ENCODE measurements around the gene RGL2. TPM values are rescaled to one million over a fixed set of nuclear protein-coding genes. Genes with fewer than 3 reads are reported as not detected.

Gene RGL2
- total and polyA plus RNA-seq, 2 of the 13 experiments (the other 11 are each of a cell fraction or from before 2014, with no cell fraction given): 22.9 to 47.4 TPM

DNA sequence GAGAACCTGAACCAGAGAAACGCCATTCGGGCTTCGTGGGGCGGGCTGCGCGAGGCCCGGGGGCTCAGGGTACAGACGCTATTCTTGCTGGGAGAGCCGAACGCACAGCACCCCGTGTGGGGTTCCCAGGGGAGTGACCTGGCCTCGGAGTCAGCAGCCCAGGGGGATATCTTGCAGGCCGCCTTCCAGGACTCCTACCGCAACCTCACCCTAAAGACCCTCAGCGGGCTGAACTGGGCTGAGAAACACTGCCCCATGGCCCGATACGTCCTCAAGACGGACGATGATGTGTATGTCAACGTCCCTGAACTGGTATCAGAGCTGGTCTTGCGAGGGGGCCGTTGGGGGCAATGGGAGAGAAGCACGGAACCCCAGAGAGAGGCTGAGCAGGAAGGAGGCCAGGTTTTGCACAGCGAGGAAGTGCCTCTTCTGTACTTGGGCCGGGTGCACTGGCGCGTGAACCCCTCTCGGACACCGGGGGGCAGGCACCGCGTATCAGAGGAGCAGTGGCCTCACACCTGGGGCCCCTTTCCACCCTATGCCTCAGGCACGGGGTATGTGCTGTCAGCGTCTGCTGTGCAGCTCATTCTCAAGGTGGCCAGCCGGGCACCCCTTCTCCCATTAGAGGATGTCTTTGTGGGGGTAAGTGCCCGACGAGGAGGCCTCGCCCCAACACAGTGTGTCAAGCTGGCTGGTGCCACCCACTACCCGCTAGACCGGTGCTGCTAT, 20.9 kb downstream of the RGL2 start (continued):
- TF ChIP-seq IRX3 (CRISPR knock-in tag; IDR thresholded peaks at IDR 0.05; ENCODE audit: borderline replicate concordance, low read depth) (0 out of 2 replicates have a peak, but pooled peaks have one; percentile 32), STAG1 (CRISPR knock-in tag; IDR thresholded peaks at IDR 0.05) (peak; percentile 26), CBX2 (IDR thresholded peaks at IDR 0.05; ENCODE audit: low read depth, low read length) (no peak), CBX2 (CRISPR knock-in tag; IDR thresholded peaks at IDR 0.05; ENCODE audit: low read depth) (no peak), ZNF543 (CRISPR knock-in tag; IDR thresholded peaks at IDR 0.05) (no peak), CC2D1A (CRISPR knock-in tag; IDR thresholded peaks at IDR 0.05) (no peak), FOXA1 (IDR thresholded peaks at IDR 0.05) (no peak), FOXA1 (CRISPR knock-in tag; IDR thresholded peaks at IDR 0.05) (no peak), KLF9 (CRISPR knock-in tag; IDR thresholded peaks at IDR 0.05; ENCODE audit: low read depth) (no peak), ARNT (IDR thresholded peaks at IDR 0.05) (no peak), NR2F6 (IDR thresholded peaks at IDR 0.05) (no peak), NR2F6 (CRISPR knock-in tag; IDR thresholded peaks at IDR 0.05) (no peak), PRPF4 (IDR thresholded peaks at IDR 0.05; ENCODE audit: low read depth, low read length, poor library complexity, severe bottlenecking) (no peak)
- TF ChIP-seq, protein P1, sequence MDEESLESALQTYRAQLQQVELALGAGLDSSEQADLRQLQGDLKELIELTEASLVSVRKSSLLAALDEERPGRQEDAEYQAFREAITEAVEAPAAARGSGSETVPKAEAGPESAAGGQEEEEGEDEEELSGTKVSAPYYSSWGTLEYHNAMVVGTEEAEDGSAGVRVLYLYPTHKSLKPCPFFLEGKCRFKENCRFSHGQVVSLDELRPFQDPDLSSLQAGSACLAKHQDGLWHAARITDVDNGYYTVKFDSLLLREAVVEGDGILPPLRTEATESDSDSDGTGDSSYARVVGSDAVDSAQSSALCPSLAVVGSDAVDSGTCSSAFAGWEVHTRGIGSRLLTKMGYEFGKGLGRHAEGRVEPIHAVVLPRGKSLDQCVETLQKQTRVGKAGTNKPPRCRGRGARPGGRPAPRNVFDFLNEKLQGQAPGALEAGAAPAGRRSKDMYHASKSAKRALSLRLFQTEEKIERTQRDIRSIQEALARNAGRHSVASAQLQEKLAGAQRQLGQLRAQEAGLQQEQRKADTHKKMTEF (CRISPR knock-in tag; IDR thresholded peaks at IDR 0.05): no peak

Measured in HepG2 (cell line).